Measurements from ENCODE around the gene SLC16A7.

SLC16A7 gene

DNA sequence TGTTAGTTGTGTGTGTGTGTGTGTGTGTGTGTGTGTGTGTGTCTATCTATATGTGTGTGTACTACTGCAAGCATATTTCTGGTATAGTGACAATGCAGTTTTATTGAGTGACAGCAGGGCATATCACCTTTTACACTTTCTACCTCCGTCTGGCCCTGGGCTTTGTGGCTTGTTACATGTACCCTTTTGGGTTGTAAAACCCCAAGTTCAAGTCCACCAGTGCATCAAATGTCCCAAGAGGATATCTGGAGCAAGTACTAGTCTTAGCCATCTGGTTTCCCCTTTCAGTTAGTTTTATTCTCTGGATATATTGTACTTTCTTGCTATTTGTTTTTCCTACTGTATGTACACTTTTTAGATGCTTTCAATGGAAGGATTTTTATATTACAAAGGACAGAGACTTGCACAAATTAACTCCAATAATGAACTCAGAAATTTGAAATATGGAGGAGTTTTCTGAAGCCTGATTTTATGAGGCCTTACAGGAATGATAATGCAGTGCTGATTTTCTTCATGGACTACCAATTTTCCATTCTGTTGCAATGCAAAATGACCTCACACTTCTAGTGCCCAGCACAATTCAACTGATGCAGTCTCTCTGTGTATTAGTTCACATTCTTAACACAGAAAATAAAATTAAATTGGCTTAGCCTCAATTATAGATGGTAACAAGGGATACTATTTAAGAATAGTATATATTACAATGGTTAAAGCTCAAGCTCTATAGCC lies 29.1 kb downstream of the SLC16A7 start:
- peak; percentile 52 for DNase-seq

DNA sequence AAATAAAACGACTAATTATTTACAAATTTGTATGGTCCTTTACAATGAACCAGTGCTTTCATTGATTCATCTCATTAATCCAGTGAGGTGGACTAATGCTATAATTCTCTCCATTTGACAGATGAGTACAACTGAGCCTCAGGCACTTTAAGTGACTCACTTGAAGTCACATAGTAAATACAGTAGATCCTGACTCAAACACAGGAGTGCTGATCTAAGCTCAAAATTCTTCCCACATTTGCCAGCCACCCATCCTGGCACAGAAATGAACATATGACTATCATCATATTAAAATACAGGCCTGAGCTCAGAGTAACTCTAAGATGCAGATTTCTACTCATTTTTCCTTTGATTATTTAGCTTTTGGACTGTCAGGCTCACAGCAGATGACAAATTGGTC lies 30.6 kb downstream of the SLC16A7 start:
- DNase-seq = no peak

DNA sequence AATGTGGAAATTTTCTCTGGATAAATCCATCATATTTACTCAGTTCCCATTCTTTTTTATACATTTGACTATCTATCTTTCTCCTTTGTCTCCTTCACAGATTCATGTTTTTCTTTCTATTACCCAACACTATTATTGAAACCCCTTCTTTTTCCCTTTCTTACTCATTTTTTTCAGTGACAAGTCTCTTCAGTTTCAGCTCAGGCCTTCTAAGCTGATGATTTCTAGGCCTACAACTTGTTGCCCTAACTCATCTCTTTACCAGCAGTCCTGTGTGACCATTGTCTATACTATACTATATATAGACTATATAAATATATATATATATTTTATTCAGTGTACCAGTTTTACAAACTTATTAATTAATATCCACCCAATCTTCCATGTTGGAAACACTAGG lies 31.8 kb downstream of the SLC16A7 start:
- DNase-seq = no peak

DNA sequence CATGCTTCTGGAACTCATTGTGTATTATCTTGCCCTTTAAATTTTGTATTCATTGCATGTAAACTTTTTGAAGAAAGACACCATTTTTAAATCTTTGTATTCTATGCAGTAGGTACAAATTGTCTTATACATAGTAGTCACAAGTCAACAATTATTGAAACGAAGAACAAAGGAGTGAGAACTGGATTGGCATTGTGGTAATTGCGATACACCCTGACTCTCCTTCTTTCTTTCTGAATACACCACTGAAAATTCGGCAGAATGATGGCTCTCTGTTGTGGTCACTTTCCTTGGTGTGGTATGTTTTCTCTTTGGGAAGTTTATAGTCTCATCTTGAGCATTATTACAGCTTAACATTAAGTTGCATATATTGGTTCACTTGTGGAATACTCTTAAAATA lies 34.1 kb downstream of the SLC16A7 start:
- no peak for DNase-seq

DNA sequence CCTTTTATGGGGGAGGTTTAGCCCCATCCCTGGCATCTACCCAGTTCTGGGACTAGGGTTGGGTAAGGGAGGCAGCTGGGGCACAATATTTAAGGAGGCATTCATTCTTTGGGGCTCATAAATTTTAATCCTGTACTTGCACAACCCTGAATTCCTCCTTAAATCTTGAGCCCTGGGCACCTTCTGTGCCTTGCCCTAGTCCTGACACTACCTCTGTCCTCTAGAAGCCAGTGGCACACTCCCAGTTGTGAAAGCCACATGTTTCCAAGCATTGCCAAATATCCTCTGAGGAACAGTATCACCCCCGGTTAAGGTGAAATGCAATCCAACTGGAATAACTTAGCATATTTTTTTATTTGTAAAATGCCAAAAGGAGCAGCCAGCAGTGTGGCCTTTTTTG lies 36.6 kb downstream of the SLC16A7 start:
- no peak for DNase-seq

DNA sequence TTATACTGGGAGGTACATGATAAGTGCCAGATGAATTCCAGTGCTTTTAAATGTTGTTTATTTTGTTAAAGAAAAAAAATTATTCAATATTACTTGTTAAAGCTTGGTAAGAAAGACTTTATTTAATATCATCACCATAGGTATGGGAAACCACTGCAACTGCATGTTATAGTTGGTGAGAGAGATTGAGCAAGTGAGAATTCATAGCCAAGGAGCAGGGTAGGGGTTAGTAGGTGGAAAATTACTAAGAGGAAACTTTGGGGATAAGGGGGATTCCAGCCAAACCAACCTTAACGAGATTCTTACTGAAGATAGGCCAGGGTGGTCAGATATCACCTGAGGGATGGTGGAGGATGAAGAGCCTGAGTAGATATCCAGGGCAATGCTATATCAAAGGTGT lies 38.4 kb downstream of the SLC16A7 start:
- no peak for DNase-seq

DNA sequence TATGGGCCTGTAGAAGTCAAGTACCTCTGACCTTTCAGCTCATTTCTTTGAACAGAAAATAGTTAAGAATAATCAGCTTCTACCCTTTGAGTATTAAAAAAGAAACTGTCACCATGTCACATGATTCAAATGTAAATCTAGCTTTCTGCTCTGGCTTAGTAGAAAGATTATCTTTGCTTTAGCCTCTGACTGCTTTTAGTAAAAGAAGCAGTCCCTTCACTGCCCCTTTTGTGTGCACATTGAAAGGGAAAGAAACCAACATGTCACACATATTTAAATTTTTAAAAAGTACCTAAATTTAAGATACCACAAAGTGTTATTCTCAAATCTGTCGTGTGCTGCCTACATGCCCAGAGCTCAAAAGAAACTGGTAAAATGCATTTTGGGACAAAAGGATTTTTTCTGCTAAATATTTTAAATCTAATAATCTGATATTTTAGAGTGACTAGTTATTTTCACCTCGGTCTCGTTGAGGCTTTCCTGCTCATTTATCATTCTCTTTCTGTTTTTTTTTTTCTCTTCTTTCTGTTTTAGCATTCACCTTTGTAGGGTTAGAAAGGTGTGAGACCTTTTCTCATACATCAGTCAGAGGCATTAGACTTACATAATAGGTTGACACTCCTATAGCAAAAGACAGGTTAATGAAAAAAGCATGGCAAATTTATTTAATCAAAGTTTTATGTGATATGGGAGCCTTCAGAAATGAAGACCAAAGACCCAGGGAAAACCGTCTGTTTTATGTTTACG lies 41.3 kb downstream of the SLC16A7 start:
- no peak for DNase-seq

DNA sequence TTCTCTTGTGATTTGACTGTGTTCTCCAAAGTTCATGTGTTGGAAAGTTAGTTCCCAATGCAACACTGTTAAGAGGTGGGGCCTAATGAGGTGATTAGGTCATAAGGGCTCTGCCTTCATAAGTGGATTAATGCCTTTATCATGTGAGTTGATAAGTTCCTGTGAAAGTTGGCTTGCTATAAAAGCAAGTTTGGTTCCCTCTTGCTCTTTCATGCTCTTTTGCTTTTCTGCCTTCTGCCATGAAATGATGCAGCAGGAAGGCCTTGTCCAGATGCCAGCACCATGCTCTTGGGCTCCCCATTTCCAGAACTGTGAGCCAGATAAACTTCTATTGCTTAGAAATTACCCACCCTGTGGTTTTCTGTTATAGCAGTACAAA lies 41.9 kb downstream of the SLC16A7 start:
- no peak for DNase-seq

DNA sequence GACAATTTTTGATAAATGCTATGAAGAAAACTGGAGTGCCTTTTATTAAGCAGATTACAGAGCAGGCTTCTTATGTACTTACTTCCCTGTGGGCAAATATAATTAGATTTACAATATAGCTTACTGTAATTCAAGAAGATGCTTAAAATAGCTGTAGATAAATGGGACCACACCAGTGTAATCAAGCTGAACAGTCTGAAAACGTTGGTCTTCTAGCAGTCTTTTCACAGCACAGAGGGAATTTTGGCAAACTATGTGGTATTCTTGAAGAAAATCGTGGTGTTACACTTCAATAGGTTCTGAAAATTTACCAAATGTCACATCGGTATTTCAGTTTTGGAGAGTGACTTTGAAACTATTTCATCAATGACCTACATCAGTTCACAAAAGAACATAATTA lies 47.7 kb downstream of the SLC16A7 start:
- DNase-seq = no peak

DNA sequence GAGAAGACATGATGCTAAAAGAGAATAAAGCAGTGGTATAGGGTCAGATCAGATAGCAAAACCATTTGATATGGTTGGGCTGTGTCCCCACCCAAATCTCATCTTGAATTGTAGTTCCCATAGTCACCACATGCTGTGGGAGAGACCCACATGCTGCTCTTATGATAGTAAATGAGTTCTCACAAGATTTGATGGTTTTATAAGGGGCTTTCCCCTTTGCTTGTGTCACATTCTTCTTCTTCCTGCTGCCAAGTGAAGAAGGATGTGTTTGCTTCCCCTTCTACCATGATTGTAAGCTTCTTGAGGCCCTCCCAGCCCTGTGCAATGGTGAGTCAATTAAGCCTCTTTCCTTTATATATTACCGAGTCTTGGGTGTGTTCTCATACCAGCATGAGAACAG lies 49.4 kb downstream of the SLC16A7 start:
- no peak for DNase-seq

DNA sequence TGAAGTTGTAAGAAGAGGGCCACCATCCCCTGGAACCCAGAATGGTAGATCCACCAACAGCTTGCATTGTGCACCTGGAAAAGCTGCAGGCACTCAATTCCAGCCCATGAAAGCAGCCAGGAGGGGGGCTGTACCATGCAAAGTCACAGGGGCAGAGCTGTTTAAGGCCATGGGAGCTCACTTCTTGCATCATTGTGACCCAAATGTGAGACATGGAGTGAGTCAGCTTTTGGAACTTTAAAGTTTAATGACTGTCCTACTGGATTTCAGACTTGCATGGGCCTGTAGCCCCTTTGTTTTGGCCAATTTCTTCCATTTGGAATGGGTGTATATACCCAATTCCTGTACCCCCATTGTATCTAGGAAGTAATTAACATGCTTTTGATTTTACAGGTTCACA lies 50.8 kb downstream of the SLC16A7 start:
- DNase-seq = no peak

DNA sequence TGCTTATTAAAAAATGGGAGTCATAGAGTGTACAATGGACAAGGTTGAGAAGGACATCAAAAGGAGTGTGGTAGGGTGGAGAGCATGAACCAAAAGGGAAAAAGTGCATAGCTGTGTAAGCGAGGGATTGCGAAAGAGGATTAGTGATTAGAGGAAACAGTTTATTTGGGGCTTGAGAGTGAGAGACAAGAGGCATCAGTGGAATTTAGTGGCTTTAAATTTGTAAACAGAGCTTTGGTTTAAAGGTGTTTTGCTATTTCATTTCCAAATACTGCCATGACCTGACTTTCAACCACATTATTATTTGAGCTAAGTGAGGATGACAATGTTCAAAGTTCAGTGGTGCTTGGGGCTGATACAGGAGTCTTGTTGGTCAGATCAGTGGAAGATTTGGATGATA lies 53.4 kb downstream of the SLC16A7 start:
- no peak for DNase-seq

DNA sequence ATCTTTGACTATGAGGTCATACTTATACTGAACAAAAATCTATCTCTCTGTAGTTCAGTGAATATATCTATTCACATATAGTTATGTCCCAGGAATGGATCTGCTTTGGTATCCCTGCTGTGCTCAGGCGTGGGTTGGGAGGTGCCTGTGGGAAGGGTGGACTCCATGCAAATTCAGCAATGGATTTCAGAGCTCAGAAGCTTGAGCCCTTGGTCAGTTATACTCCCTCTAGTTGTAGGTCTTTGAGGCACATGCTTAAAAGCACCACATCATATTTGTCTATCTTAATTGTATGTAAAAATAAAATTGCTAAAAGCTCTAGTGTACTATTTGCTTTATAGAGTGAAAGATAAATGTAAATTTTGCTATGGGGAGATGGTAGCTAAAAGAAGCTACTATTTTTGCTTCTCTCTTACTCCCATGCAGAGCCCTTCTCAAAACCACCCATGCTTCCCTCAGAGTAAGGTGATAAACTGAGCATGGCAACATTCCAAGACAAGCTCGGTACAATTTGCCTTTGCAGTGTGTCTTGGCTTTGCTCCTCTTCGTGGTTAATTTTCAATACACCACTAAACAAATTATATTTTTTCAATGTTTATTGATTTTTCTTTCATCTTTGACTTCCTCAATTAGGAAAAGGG lies 54.9 kb downstream of the SLC16A7 start:
- DNase-seq = no peak

DNA sequence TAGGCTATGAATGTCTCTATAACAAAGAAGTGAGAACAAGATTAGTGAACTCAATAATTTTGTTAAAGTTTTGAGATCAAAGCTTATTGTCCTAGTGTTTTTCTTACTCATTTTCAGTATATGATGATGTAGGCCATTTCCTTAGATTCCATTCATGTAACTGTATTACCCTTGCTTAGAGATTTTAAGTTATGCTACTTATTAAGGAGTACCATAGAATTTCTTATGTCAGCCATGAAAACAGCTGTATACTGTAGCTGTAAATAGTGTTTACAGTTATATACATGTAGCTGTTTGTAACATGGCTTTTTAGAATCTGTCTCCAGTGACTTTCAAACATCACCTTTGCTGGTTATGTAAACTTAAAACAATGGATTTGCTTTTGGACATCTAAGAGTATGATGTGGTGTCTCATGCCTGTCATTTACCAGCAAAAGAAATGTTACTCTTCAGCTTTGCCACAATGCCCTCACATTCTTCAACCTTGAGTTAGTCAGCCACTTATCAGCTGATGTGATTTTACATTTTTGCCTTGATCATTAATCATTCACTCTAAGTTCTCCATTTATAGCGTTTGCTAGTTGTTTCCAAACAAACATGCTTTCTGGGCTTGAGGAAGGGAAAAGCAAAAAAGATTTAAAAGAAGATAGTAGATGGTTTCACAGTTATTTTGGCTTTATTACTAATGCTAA lies 55.5 kb downstream of the SLC16A7 start:
- DNase-seq = no peak

DNA sequence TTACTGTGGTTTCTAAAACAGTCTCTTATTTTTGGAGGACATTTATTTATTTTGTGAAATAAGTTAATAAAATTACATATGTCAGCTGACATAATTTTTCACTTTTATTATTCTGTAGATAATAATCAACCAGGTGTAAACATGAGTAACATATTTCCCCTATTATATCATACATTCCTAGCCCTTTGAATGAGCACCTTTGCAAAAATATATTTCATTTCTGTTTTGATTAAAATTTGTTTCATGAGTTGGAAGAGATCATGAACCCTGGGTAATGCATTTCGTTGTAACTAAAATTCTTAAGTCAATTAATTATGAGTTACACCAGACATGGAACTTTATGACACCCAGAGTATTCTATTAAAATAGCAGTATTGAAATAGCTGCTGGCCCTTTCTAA lies 56.3 kb downstream of the SLC16A7 start:
- DNase-seq = no peak

DNA sequence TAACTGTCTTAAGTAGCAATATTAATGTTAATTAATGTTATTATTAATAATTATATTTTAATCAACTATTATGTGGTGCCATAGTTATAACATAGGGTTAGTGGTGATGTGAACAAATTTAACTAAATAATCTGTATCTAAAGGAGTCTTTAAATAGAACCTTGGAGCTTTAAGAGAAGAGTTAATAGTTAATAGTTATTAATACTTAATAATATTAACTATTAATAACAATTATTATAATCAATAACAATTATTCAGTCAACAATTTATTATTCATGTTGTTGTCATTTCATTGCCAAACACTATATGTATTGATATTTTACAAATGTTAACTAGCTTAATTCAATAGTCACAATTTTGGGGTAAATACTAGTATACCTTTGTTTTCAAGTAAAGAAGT lies 58.2 kb downstream of the SLC16A7 start:
- no peak for DNase-seq

DNA sequence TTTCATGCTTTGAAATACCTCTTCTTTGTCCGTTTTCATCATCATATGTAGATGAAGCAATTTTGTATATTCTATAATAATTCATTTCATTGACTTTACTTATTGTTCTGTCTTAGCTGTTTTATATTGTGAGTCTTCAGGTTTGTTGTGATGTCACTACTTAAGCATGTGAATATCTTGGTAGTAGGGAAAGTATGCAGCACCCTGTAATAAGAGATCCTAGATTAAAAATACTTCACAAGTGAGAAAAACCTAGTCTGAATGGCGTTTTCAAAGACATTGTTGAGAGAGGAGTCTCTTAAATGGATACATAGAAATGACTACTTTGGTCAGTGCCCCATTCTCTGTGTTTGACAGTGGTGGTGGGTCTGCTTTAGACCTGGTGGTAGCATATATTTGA lies 61.4 kb downstream of the SLC16A7 start:
- DNase-seq = no peak

DNA sequence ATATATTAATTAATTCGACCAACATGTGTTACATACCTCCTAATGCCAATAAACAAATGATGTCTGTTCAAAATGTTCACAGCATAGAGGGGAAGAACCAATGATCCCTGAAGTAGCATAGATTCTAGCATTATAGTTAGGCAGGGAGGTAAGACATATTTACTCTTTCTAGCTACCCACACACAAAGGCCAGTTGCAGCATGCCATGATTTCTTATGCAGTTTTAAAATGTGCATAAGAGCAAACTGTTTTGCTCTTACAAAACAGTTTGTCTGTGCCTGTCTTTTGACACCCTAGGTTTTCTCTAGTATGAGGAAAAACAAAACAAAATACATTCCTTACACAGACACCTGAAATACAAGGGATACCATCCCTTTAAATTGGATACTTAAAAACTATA lies 61.9 kb downstream of the SLC16A7 start:
- no peak for DNase-seq

DNA sequence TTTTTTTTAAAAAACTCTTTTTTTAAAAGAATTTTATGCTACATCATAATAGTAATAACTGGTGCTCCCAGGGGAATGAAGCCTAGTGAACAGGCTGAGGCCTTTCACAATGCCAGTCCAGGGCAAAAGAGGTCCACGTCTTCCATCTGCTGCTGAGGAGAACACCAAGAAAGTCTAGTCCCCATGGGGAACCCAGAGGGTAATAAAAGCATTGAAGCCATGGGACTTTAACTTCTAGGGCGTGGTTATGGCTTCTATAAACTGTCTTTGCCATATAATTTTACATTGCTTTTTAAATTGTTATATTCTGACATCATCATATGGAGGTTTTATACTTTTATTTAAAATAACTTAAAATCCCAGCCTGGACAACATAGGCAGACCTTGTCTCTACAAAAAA lies 64.3 kb downstream of the SLC16A7 start:
- DNase-seq = no peak

DNA sequence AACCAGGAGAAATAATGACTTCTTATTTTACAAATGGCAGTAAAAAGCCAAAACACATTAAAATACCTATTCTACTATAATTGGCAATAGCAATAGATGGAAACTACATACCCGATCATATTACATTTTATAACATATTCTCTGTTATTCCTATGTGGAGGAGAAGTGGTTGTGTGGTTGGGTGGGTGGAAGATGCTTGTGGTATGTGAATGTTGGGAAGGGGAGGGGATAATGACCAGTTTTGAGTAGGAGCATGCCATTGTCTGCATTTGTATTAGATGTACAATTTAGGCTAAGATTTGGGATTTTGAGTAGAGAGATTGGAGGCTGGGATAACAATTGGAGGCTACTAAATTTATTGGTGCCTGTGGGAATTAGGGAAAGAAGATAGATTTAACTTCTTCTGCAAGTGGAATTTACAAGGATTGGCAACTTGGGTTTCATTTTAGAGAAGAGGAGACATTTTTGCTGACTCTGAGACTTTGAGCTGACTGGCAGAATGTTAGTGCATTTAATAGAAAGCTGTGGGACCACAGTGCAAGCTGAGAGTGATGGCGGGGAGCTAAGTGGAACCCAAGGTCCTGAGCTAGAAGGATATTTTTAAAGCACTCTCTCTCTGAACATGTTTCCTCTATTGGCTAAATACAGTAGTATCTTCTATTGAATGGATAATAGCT lies 65.2 kb downstream of the SLC16A7 start:
- no peak for DNase-seq

DNA sequence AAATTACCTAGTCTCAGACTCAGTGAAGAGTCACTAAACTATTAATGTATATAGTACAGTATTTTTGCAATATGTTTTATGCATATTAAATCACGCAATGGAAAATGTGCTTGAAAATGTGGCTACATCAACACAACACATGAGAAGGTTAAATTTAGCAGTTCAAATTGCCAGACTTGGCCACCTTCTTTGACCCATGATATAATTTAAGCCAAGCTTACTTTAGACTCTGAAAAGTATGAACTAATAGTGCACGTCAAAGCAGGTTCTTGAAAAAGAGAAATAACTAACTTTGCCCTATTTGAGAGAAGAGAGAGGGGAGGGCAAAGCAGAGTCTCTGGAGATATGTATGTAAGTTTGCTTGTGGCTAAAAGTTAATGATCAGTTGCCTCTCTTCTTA lies 68.7 kb downstream of the SLC16A7 start:
- no peak for DNase-seq

DNA sequence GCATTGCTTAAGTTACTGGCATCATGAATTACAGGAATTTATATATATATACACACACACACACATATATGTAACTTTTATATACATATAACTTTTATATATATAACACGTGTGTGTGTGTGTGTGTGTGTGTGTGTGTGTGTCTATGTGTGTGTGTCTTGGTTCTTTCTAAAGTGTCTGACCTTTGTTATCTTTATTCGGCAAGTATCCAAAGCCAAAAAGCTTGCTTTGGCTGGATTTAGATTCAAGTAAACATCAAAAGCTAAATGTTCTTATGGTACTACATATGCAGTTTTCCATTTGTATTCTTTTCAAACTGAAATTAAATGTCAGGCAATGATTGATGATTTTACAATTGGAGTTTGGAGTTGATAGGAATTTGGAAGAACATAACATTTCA lies 69.9 kb downstream of the SLC16A7 start:
- no peak for DNase-seq

DNA sequence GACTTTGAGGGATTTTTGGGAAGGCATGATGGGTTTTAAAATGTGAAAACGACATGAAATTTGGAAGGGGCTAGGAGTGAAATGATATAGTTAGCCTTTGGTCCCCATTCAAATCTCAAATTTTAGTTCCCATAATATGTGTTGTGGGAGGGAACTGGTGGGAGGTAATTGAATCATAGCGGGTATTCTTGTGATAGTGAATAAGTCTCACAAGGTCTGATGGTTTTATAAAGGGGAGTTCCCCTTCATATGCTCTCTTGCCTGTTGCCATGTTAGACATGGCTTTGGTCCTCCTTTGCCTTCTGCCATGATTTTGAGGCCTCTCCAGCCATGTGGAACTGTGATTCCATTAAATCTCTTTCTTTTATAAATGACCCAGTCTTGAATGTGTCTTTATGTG lies 72.8 kb downstream of the SLC16A7 start:
- DNase-seq = no peak

All from NCI-H2171 treated with DMSO at 0.1 percent for 48 hours (cell line).